DMS153 treated with DMSO at 0.1 percent for 48 hours (cell line): ENCODE data around the gene FSTL5.

Source experiments
- DNase-seq: peaks from one replicate; lab custom pipeline; 2025; ENCODE audit not compliant: unreplicated experiment; lab: John Stamatoyannopoulos, UW

Gene FSTL5

DNA sequence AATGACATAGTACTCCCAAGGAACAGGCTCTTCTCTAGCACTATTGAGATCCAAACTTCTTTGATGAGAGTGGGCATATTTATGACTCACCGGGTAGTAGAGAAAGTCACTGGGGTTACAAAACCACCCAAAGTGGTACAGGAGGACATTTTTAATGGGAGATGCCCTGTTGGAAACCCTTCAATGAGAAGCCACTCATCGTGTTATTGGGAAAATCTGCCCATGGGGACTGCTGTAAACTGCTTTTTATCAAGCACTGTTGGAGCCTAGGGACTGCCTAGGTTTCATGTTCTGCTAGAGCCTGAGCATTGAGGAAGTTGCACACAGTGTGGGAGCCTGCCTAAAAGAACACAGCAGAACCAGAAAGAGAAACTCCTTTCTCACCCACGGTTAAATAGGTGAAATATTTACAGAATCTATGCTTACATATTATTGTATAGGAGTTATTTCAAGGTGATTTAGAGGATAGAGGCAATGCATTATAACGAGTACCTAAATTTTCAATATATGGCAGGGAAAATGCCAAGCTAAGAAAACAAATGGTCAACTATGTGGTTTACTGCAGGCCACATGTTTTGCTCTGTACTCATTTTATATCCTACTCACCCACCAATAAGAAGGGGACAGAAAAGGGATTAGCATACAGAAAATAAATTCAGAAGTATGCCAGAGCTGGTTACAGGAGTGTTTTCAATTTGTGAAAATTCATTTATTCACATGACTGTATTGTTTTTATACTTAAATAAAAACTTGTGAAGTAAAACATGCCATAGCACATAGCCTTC, 559.1 kb downstream of the FSTL5 start:
- DNase-seq: no peak

DNA sequence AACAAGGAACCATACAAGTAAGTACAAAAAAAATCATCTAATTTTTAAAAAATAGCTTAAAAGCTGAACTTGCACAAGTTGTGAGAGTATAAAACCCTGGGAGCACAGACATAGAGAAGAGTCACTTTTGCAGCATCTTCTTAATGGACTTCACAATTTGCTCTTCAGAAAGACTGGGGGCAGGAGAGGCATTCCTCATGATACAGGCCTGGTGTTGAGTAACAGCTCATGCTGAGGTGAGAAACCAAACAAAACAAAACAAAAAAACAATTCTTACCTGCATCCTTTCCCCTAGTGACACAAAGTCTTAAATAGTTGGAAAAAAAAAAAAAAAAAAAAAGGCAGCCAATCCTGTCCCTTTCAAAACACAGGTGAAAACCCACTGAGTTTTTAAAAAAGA, 562.8 kb downstream of the FSTL5 start:
- DNase-seq: no peak

DNA sequence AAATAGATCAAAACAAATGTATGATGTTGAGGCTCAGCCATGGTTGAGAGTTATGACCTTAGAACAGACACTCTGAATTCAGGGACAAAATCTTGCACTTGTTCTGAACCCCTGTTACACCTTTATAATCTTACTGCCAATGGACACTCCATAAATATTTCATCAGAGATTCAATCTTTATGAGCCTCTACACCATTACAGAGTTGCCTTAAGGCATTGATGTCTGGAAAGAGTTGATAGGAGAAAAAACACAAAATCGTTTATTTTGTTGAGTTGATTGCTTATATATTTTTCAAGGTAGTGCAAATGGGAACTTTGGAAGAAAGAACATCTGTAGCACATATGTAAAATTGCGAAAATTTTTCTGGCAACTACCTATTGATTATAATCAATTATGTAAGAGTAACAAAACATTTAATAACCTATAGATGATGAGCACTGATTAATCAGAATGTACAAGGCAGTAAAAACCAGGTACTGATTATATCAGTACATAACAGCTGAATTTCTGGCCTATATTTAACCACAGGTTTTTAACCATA, 568.5 kb downstream of the FSTL5 start:
- no peak for DNase-seq

DNA sequence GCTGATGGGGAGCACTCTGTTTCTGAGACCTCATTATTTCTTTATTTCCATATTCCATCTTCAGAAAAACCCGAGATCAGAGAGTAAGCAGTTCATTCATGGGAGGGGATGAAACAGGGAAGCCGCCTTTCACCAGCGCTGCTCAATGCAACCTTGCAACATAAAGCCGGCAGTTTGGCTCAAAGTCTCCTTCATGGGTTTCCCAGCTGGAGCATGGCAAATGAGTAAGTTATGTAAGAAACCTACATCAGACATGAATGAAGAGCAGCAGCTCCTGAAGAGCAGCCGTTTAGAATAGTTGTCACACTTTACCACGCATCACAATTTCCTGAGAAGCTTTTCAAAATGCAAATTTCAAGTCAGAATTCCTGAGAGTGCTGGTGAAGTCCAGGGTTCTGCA, 578.8 kb downstream of the FSTL5 start:
- DNase-seq: no peak

GRCh38 chr4:161583549-161583948, 580.3 kb downstream of the FSTL5 start:
- DNase-seq: no peak

DNA sequence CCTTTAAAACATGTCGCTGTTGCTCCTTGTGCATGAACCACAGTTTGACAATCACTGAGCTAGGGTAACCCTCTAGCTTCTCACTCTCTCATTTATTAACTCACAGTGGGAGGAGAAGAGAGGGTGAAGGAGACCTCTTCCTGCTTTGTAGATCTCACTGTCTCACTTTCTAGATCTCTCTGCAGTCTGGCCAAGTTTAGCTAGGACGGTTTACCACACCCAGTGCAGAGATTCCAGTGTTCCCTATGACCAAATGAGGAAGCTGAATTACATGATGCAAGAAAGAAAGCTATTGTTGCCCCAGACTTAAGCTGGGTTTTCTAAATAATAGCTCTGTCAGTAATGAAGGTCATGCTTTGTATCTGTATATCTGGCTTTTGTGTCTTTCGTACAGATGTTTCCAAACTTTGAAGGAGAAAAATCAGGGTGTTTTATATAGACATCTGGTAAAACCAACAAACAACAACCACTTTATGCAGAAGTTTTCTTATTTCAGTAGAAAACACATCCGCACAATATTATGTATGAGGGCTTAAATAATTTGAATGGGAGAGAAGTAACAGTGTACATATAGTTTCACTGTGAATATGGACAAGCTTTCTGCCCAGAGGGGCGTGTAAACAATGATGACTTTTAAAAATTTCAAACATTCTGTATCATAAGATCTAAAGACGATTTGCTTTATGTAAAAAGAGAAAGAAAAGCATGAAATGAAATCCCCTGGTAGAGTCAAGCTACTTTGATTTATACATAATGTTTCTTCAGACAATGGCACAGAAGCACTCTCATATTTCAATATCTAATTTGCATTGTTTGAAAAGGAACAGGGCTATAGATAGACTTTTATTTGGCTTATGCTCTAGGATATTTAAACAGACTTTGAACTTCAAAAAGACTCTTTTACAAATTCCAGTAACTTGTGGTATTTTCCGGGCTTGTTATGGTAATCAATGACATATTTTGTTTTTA, 582.3 kb downstream of the FSTL5 start:
- no peak for DNase-seq

DNA sequence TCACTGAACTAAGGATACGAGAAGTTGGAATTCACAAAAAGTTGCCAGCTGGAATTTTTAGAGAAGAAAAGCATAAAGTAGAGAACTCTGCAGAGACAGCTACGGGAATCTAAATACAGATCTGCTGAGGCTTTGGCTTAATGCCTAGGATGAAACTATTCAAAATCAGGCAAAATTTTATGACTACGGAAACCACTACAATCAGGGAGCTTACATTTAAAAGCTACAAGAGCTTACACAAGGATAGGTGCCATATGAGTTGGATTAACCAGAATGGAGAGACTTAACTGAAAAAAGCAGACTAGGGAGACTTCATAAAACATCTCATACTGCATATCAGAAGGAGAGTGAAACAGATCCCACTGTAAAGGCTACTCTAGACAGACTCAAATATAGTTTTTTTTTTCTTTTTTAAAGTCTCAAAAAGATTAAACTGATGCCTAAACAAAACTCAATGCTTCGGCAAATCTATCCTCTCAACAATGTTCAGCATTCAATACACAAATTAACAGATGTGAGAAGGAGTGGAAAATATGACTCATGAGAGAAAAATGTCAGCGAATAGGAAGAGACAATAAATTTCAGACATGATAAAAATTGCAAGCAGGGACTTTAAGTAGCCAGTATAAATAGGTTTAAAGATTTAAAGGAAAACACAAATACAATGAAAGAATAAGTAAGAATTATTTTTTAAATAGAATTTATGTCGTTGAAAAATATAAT, 586.1 kb downstream of the FSTL5 start:
- DNase-seq: no peak

DNA sequence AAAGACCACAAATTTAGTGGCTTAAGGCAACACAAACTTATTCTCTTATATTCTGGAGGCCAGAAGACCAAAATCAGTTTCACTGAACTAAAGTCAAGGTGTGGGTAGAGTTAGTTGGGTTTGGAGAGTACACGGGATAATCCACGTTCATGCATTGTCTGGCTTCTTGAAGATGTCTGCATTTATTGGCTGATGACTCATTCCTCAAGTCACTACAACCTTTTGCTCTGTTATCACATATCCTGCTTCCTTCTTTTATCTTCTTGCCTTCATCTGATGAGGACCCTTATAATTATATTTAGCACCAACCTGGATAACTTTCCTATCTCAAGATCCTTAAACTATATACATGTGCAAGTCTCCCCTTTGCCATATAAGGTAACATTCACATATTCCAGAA, 590.0 kb downstream of the FSTL5 start:
- no peak for DNase-seq

- no peak for DNase-seq
These were observed 599.5 kb downstream of the FSTL5 start for GRCh38 chr4:161564230-161564834.

GRCh38 chr4:161555689-161556660, 607.8 kb downstream of the FSTL5 start:
- no peak for DNase-seq

DNA sequence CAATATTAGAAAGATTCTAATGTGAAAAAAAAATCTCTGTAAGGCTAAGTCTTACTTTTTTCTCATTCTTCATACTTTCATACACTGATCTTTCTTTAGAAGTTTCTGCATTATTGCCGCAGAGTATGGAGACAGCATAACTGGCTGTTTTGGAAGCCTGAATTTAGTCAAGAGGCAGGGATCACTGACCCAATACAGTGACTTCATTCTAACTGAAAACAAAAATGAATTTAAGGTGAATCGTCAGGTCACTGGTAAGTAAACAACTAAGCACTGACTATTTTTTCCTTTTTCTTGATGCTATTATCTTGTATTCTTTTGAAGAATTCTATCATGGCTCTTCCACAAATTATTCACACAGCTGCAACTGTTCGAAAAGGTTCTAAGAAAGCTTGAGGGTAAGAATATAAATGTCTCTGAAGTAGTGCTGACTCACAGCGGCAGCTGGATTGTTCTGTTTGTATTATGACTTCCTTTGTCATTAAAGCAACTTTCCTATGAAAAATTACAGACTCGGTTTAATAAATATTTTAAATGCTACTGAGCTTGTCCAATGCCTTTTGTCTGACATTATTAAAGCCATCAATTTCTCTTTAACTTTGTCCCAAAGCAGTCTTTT, 609.3 kb downstream of the FSTL5 start:
- no peak for DNase-seq

- DNase-seq: no peak
These were observed 616.9 kb downstream of the FSTL5 start for GRCh38 chr4:161546902-161547301.

GRCh38 chr4:161540265-161540664, 623.5 kb downstream of the FSTL5 start:
- no peak for DNase-seq

GRCh38 chr4:161538941-161539340, 624.9 kb downstream of the FSTL5 start:
- DNase-seq: no peak

- DNase-seq: no peak
These were observed 633.1 kb downstream of the FSTL5 start for GRCh38 chr4:161530710-161531109.

- no peak for DNase-seq
These were observed 638.7 kb downstream of the FSTL5 start for GRCh38 chr4:161525121-161525520.

DNA sequence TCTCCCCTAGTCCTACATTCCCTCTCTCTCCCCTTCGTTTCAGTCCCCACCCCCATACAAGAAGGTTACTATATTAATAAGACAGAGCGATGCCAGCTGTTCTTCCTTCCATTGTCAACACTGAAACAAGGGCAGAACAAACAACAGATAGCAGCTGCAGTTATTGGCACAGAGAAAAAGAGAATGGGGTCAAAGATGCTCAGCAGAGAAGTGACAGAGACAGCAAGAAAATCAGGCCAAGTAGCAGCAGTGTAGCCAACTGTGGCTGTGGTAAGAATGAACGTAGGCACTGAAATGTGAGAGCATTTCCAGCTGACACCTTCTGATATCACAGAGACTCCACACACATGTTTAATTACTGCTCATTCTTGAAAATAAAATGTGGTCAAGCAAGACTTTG, 641.8 kb downstream of the FSTL5 start:
- DNase-seq: no peak

DNA sequence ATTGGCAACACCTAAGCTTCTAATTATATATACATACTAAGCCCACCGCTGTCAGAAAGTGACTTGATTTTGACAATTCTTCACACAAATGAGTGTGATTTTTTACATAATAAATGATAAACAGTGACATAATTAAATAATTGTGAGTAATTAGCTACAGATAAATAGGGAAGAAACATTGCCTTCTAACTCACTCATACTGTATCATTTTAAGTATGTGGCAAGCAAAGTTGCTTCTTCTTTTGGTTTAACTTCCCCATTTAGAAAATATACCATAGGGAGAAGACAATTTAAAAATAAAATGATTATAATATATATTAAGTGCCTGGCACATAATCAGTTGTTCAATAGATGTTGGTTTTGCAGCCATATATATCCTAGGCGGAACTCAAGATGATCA, 644.2 kb downstream of the FSTL5 start:
- DNase-seq: no peak

DNA sequence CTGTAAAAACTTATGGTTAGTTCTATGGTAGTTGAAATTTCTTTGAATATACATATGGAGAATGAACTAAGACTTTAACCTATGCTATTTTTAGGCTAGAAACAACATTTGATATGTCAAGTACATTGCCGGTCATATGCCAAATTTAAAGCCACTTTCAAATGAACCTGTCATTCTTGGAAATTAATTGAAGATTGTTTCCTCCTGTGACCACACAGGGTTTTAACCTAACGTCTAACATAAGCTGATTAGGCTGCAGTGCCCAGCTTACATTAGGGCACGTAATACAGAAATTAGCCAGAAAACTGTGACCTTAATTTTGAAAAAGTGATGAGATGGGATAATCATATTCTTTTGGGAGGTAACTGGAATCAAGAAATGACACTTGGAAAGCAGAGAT, 645.9 kb downstream of the FSTL5 start:
- DNase-seq: no peak
